Ovary (tissue), 3 donors: ENCODE measurements around the gene PTHLH.

Source experiments
- CTCF ChIP-seq, 3 donors: fragments of 450-650 bp in 2 of 3; fragments of 200-600 bp in 1 of 3; IDR thresholded peaks; one replicate each; pipeline versions ENCODE4 v1.5.1 to v1.8.0; 2016 to 2022; ENCODE audit warnings: antibody characterized with exemption in 3 of 3, mild to moderate bottlenecking in 1 of 3
- EP300 ChIP-seq: sonication (generic); formaldehyde crosslinking; IDR thresholded peaks from one replicate; pipeline ENCODE4 v1.6.1; 2017; ENCODE audit warnings: antibody characterized with exemption
- POLR2A ChIP-seq: fragments of 450-650 bp; IDR thresholded peaks from one replicate; pipeline ENCODE4 v1.6.1; 2017; ENCODE audit warnings: antibody characterized with exemption, mild to moderate bottlenecking, moderate library complexity
- donor health status: DM: no; HTN: no; CAD: no.

- TF ChIP-seq CTCF (IDR thresholded peaks at IDR 0.05) (no peak), EP300 (no peak), POLR2A (no peak)
Observed at GRCh38 chr12:27915536-27915935, 57.0 kb downstream of the PTHLH start.
